Mucosa of descending colon (tissue), 3 donors: ENCODE data around the gene PRRG1. TPM values are rescaled to one million over a fixed set of nuclear protein-coding genes. Genes with fewer than 3 reads are reported as not detected.

Source experiments
- total RNA-seq, 3 donors: library from RNA; stranded (reverse); fragmentation: NEBNext Ultra II Directional in 2 of 3; extraction: Animal tissue kit (Norgen Biotek cat#: 25700) in 2 of 3; gene quantifications; one replicate each; pipeline versions ENCODE4 v1.2.1 to v1.2.4, GENCODE V29; 2021 to 2023
- donor health status: DM: no; HTN: no; CAD: no; lungs with moderate emphysema.
- donor health status: DM: no; HTN: no; CAD: no.
- donor health status: DM: no; HTN: yes; CAD: no.

Gene PRRG1
- total RNA-seq, 3 donors from 2014 or later, result 11.1 to 12.0 (median 11.6) TPM

Other genes starting within 250 kb of the PRRG1 start
- gene LANCL3, start 222.3 kb downstream of the PRRG1 start, total RNA-seq, result 1 to 10 TPM; 4.3 to 6.9 (median 6.5) TPM